ENCODE data around the gene SLC6A20.

GRCh38 chr3:45741247-45741646, 55.1 kb downstream of the SLC6A20 start:
- TF ChIP-seq CTCF (IDR thresholded peaks at IDR 0.05) = no peak
- no peak for TF ChIP-seq POLR2A (IDR thresholded peaks at IDR 0.05)
